Measurements from ENCODE around the gene UBE2D2.

Gene UBE2D2

GRCh38 chr5:139636975-139637408 lies 75.9 kb downstream of the UBE2D2 start:
- peak; percentile 52 for DNase-seq

GRCh38 chr5:139637438-139638089 lies 76.4 kb downstream of the UBE2D2 start:
- peak; percentile 65 for DNase-seq

GRCh38 chr5:139638090-139638735 lies 77.1 kb downstream of the UBE2D2 start:
- DNase-seq: no peak

- DNase-seq: no peak
Observed at GRCh38 chr5:139638736-139639618, 77.8 kb downstream of the UBE2D2 start.

- no peak for DNase-seq
Observed at GRCh38 chr5:139639619-139640380, 78.7 kb downstream of the UBE2D2 start.

- DNase-seq: no peak
Observed at GRCh38 chr5:139640421-139641115, 79.4 kb downstream of the UBE2D2 start.

GRCh38 chr5:139641116-139642080 lies 80.3 kb downstream of the UBE2D2 start:
- DNase-seq: no peak

- DNase-seq: no peak
Observed at GRCh38 chr5:139642213-139642612, 81.1 kb downstream of the UBE2D2 start.

GRCh38 chr5:139642891-139643871 lies 82.0 kb downstream of the UBE2D2 start:
- DNase-seq: no peak

- no peak for DNase-seq
Observed at GRCh38 chr5:139644001-139644456, 82.9 kb downstream of the UBE2D2 start.

- DNase-seq: no peak
Observed at GRCh38 chr5:139644646-139645429, 83.7 kb downstream of the UBE2D2 start.

- no peak for DNase-seq
Observed at GRCh38 chr5:139645430-139645871, 84.3 kb downstream of the UBE2D2 start.

- DNase-seq: no peak
Observed at GRCh38 chr5:139646111-139646510, 85.0 kb downstream of the UBE2D2 start.

- no peak for DNase-seq
Observed at GRCh38 chr5:139646912-139647505, 85.9 kb downstream of the UBE2D2 start.

- no peak for DNase-seq
Observed at GRCh38 chr5:139647506-139648204, 86.5 kb downstream of the UBE2D2 start.

- DNase-seq: peak; percentile 56
Observed at GRCh38 chr5:139648205-139649081, 87.3 kb downstream of the UBE2D2 start, which contains the start of gene CXXC5. Gene CXXC5, plus strand, starts transcription at chr5:139648349. Its CDS starts 32,175 bp downstream, at chr5:139680524.
